Left renal cortex interstitium (tissue), 4 donors: ENCODE measurements around the gene VPS37B. TPM values are rescaled to one million over a fixed set of nuclear protein-coding genes. Genes with fewer than 3 reads are reported as not detected.
"Not testable (repeated sequence)": the region's sequence is repeated elsewhere in the genome, so short reads cannot be mapped to it uniquely, and the experiment has no call there.

Experiments
- DNase-seq, 4 donors: peaks; one replicate each; pipeline ENCODE4 v3.0.0-alpha.2; 2013; ENCODE audit warnings: low read depth in 4 of 4, low spot score in 2 of 4, missing footprints in 1 of 4
- polyA plus RNA-seq, 4 donors: library from polyadenylated mRNA; unstranded; fragments of 120-200 nt; gene quantifications; one replicate each; pipeline ENCODE4 v1.2.1, GENCODE V29; 2013; ENCODE audit not compliant: insufficient read length in 4 of 4

The VPS37B gene
- polyA plus RNA-seq, 4 donors: 22.4 to 27.7 (median 26.4) TPM

DNA sequence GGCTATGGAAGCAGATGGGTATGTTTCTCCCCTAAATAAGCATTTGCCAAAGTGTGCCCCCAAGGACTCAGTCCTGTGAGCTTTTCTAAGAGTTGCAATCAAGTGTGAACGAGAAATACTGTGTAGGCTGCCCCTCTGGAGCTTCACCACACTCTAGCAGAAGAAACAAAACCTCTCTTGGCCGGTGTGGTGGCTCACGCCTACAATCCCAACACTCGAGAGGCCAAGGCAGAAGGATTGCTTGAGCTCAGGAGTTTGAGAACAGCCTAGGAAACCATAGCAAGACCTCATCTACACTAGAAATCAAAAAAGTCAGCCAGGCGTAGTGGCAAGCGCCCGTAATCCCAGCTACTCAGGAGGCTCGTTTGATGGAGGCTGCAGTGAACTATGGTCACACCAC is 9.8 kb downstream of the VPS37B start:
- no peak for DNase-seq

GRCh38 chr12:122884860-122885259 is 11.1 kb downstream of the VPS37B start:
- DNase-seq: no peak

DNA sequence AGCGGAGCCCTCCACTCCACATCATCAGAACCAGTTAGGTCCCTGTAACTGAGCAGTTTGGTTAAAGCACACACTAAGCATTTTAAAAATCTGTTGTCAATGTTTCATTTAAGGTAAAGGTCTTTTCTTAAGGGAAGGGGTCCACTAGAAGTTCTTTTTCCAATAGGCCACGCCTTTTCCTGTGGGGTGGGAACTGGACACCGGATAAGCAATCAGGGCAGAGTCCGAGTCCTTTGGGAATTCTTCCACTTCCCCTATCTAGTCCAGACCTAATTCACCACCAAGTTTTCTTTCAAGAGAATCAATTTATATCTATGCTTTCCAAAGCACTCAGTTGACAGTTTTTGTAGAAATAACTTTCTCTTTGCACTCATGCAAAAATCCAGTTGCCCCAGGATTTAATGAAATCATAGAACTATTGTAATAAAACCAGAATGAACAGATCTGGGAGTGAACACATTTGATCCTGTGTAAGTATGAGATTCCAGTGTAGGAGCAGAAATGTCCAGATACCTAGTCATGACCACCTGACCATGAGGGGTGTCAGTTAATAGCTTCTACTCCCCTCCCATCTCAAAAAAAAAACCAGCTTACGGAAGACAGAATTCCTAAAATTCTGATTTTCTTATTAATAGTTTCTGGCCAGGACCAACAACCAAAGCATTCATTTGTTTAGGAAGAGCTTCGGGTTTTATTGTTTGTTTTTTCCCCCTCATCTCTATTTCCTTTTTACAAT is 11.7 kb downstream of the VPS37B start:
- DNase-seq: no peak

GRCh38 chr12:122882908-122883558 is 12.9 kb downstream of the VPS37B start:
- no peak for DNase-seq

- DNase-seq: no peak
Observed at GRCh38 chr12:122880668-122881067, 15.3 kb downstream of the VPS37B start.

- no peak for DNase-seq
Observed at GRCh38 chr12:122880155-122880667, 15.7 kb downstream of the VPS37B start.

DNA sequence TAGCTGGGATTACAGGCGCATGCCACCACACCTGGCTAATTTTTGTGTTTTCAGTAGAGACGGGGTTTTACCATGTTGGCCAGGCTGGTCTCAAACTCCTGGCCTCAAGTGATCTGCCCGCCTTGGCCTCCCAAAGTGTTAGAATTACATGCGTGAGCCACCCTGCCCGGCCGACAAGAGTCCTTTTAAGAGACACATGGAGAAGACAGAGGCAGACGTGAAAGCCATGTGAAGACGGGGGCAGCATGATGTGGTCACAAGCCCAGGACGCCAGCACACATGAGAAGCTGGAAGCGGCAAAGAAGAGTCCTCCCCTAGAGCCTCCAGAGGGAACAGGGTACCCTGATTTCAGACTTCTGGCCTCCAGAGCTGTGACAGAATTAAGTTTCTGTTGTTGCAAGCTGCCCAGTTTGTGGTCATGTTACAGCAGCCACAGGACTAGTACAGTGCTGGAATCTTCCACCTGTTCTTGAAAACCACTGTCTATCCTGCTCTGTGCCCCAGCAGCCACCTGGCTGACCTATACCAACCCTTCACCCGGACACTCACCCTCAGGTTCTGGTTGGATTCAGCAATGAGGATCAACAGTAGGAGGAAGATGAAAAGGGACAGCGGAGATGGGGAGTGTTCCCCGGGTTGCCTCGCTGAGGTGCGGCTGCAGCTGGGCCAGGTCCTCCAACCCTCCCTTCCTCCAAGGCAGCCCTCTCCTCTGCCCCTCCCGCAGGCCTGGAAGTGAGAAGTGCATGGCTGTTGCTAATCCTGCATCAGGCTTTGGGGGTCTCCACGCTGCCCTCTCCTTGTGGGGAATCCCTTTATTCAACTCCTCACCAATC is 16.9 kb downstream of the VPS37B start:
- no peak for DNase-seq

GRCh38 chr12:122876731-122877130 is 19.2 kb downstream of the VPS37B start:
- no peak for DNase-seq

DNA sequence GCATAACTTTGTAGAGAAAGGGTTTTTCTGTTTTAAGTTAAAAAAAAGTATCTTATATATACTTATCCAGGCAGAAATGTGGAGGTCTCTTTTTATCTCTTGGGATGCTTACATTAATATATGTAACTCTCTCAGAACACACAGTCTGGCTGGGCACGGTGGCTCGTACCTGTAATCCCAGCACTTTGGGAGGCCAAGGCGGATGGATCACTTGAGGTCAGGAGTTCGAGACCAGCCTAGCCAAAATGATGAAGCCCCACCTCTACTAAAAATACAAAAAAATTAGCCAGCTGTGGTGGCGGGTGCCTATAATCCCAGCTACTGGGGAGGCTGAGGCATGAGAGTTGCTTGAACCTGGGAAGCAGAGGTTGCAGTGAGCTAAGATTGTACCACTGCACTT is 19.6 kb downstream of the VPS37B start:
- DNase-seq: not testable (repeated sequence)

- DNase-seq: no peak
Observed at GRCh38 chr12:122875590-122876220, 20.2 kb downstream of the VPS37B start.

GRCh38 chr12:122874081-122874480 is 21.8 kb downstream of the VPS37B start:
- no peak for DNase-seq

DNA sequence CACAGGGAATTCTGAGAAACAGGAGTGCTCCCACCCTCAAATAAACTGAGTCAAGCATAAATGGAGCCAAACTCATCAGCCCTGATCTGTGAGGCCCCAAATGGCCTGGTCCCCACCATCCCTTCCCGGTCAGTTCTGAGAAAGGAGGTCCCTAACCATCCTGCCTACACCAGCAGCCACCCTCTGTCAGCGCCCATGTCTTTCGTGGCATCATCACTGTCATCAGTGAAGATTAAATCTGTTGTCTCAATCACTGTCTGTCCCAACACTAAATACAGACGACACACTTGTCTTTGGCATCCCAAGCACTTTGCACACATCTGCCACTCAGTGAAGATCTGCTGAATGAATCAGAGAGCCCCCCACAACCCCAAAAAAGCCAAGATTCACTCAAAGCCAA is 22.4 kb downstream of the VPS37B start:
- no peak for DNase-seq

DNA sequence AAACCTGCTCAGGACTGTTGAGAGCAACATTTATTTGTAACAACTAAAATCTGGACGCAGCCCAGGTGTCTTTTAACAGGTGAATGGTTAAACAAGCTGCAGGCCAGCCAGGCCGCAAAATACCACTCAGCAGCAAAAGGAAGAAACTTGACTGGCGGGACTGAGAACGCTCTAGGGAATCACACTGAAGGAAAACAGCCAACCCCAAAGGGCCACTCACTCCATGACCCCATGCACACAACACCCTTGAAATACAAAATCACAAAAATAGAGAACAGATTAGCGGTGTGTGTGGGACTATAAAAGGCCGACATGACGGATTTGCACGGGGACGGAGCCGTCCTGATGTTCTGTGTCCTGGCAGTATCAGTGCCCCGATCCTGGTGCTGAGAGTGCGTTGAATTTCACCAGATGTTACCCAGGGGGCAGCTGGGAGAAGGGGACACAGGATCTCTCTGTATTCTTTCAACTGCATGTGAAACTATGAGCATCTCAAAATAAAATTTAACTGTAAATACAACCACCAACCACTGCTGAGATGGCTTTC is 23.0 kb downstream of the VPS37B start:
- DNase-seq: no peak

DNA sequence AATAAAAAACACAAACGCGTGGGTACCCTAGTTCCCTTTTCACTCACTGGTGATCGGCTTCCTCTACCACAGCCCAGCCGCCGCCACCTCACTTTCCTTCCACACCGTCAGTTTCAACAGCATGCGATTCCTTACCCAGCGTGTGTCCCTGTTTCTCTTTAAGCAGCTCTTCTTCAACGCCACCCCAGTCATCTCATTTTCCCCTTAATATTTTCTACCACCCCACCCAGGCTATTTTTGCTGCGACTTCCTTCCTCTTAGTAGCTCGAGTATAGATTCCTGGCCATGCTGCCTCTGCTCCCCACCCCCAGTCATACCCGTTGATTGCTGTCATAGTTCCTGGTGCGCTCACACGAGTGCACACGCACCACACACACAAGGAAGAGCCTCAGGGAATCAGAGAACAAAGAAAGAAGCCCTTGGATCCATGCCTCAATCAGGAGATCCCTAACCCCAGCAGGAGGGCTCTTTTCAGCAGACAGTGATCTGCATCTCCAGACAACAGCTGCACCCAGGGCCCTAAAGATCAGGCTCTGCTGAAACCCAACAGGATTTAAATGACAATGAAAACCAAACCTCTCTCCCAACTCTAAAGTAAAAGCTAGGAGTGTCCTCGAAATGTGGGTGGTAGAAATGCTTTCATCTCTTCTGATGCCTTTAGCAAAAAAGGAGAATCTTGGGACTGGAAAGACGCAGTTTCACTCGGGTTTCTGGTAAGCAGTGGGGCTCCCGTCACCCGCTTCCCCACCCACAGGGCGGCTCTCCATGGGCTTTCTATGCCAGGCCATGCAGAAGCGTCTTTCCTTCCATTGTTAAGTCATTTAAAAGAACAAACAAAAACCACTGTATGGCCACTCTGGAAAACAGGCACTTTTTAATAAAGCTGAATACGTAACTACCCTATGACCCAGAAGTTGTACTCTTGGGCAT is 23.8 kb downstream of the VPS37B start:
- no peak for DNase-seq

DNA sequence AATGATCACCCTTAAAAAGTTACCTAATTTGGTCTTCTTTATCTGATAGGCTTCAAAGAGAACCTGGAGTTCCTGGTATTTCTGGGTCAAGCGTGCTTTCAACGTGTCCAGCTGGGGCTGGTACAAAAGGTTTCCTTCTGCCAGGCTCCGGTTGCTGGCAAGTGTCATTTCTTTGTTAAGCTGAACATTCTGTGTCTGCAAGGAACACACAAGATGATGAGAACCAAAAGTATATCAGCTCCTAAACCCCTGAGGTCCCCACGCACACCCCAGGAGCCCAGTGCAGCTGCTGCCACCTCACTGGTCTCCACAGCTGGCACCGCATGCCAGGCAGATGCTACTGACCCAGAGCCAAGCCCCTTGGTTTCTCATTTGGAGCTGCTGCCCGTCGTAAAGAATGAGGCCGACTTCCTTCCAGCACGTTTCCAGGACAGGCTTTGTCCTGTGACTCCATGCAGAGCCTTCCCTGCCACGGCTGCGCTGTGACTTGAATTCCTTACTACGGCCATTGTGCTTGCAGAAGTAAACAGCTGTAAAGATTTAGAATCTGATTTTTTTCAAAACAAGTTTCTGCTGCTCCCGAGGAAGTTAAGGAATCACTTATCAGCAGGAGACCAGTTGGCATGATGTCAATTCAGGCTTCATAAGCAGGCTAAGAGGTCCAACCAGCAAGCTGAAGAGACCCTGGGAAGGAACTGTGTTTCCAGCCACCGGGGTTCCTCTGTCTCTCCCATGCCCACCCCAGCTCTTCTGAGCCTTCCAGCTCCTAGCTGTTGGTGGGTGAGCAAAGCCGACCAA is 24.9 kb downstream of the VPS37B start:
- DNase-seq: no peak

GRCh38 chr12:122870163-122870842 is 25.6 kb downstream of the VPS37B start:
- no peak for DNase-seq

GRCh38 chr12:122869207-122869973 is 26.5 kb downstream of the VPS37B start:
- no peak for DNase-seq
